Duodenal mucosa (tissue), 2 donors: ENCODE data around the gene EIF2B1.
"Not testable (repeated sequence)": the region's sequence is repeated elsewhere in the genome, so short reads cannot be mapped to it uniquely, and the experiment has no call there.

ENCODE experiments used
- H3K27ac ChIP-seq: one replicate; pipeline ENCODE4 v1.7.0; 2013; ENCODE audit warnings: low read depth, low read length
- H3K27me3 ChIP-seq, 2 donors: one replicate each; pipeline ENCODE4 v1.7.0; 2013; ENCODE audit warnings: low read length in 2 of 2, control low read depth in 1 of 2; ENCODE audit not compliant: insufficient read depth in 2 of 2, control insufficient read depth in 1 of 2
- H3K36me3 ChIP-seq, 2 donors: one replicate each; pipeline ENCODE4 v1.7.0; 2013; ENCODE audit warnings: low read length in 2 of 2, control low read depth in 1 of 2; ENCODE audit not compliant: insufficient read depth in 2 of 2, control insufficient read depth in 1 of 2
- H3K4me1 ChIP-seq, 2 donors: one replicate each; pipeline ENCODE4 v1.7.0; 2013; ENCODE audit warnings: low read length in 2 of 2, control low read depth in 1 of 2; ENCODE audit not compliant: insufficient read depth in 2 of 2, control insufficient read depth in 1 of 2
- H3K4me3 ChIP-seq, 2 donors: one replicate each; pipeline ENCODE4 v1.7.0; 2013; ENCODE audit warnings: low read length in 2 of 2, low read depth in 1 of 2
- H3K9ac ChIP-seq, 2 donors: one replicate each; pipeline ENCODE4 v1.7.0; 2013; ENCODE audit warnings: low read length in 2 of 2, low read depth in 1 of 2
- H3K9me3 ChIP-seq, 2 donors: one replicate each; pipeline ENCODE4 v1.7.0; 2013; ENCODE audit warnings: low read length in 2 of 2, control low read depth in 1 of 2; ENCODE audit not compliant: control insufficient read depth in 1 of 2

EIF2B1 gene

GRCh38 chr12:123599721-123600120, 33.8 kb downstream of the EIF2B1 start:
- Histone ChIP-seq H3K27me3 (no peaks in the 10 kb centered on the region), H3K9ac (no peak overlapping the region), H3K4me1 (peaks cover 8 to 17% of the 10 kb centered on the region in 2 donors), H3K27ac (no peak overlapping the region), H3K9me3 (no peaks in the 10 kb centered on the region), H3K4me3 (no peak overlapping the region), H3K36me3 (peaks cover 9 to 35% of the 10 kb centered on the region in 2 donors)

- peaks cover 9 to 35% of the 10 kb centered on the region in 2 donors for H3K36me3 ChIP-seq
- peaks cover 8 to 17% of the 10 kb centered on the region in 2 donors for H3K4me1 ChIP-seq
- no peak overlapping the region for H3K27ac ChIP-seq
- no peak overlapping the region for H3K9ac ChIP-seq
- H3K4me3 ChIP-seq, result no peak overlapping the region
- H3K27me3 ChIP-seq, result no peaks in the 10 kb centered on the region
- H3K9me3 ChIP-seq, result no peaks in the 10 kb centered on the region
Measured at GRCh38 chr12:123599310-123599709, 34.2 kb downstream of the EIF2B1 start.

DNA sequence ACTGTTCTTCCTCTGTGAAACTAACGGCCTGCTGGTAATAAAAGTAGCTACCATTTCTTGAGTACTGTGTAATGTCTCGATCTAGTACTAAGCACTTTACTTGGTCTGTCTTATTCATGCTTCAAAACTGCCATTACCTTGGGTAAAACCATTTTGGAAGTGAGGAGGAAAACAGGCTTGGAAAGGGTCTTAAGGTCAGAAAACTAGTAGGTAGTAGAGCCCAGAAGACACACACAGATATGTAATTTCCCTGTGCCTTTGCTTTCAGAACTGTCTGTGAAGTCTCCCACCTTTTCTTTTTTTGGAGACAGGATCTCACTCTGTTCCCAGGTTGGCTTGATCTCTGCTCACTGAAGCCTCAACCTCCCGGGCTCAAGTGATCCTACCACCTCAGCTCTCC, 35.0 kb downstream of the EIF2B1 start:
- peaks cover 8 to 17% of the 10 kb centered on the region in 2 donors for H3K4me1 ChIP-seq
- no peak overlapping the region for H3K4me3 ChIP-seq
- H3K27me3 ChIP-seq, result no peaks in the 10 kb centered on the region
- H3K9me3 ChIP-seq, result no peaks in the 10 kb centered on the region
- no peak overlapping the region for H3K9ac ChIP-seq
- peaks cover 9 to 37% of the 10 kb centered on the region in 2 donors for H3K36me3 ChIP-seq
- H3K27ac ChIP-seq, result no peak overlapping the region

DNA sequence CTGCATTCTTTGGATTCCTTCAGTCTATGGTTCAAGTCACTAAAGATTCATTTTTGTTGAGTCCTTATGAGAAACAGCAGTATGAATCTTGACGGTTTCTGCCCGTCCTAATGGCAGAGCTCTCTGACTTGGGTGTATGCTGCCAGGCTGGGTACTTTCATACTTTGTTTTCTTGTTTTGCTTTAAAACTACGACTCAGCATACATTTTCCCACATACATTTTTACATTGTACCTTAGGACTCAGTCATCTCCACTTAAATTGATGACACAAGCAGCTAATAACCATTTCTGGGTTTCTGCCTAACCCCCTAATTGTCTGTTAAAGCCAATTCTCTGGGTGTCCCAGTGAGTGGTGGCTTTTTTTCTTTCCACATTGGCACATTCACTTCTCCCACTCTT, 36.4 kb downstream of the EIF2B1 start:
- Histone ChIP-seq H3K4me3 (no peak overlapping the region), H3K9me3 (no peaks in the 10 kb centered on the region), H3K27ac (no peak overlapping the region), H3K9ac (no peak overlapping the region), H3K27me3 (no peaks in the 10 kb centered on the region), H3K36me3 (peaks cover 18 to 47% of the 10 kb centered on the region in 2 donors), H3K4me1 (peaks cover 0 to 8% of the 10 kb centered on the region in 2 donors)

GRCh38 chr12:123595729-123596128, 37.8 kb downstream of the EIF2B1 start:
- Histone ChIP-seq H3K4me1 (peaks cover 0 to under 1% of the 10 kb centered on the region in 2 donors), H3K9ac (no peak overlapping the region), H3K27ac (no peak overlapping the region), H3K36me3 (peaks cover 26 to 61% of the 10 kb centered on the region in 2 donors), H3K4me3 (no peak overlapping the region), H3K27me3 (no peaks in the 10 kb centered on the region), H3K9me3 (no peaks in the 10 kb centered on the region)

DNA sequence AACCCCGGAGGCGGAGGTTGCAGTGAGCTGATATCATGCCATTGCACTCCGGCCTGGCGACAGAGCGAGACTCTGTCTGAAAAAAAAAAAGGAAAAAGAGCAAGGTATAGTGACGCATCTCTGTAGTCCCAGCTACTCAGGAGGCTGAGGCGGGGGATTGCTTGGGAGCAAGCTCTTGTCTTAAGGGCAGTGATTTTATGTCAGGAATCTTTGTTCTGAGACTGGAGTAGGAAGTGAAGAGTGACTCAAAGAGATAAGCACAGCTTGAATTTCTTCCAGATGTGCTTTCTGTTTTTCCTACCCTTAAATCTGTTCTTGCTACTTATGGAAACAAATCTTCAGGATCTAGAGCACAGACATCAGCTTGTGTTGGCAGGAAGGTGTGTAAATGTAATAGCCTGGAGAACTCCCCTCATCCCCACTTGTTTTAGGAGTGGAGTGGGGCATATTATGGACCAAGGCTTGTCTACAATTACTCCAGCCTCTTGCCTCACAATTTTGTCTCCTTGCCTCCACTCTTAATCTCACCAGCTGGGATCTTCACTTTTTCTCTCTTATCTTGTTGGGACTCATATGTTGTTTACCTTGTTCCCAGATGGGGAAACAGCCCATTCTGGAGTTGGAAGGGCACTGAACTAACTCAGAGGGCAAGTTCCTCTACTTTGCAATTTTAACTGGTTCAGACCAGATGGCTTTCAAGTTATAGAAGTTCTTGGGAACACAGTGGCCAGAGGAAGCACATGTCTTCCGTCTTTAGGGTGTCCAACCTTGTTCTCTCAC, 41.6 kb downstream of the EIF2B1 start:
- H3K4me1 ChIP-seq, result peaks cover 14 to 20% of the 10 kb centered on the region in 2 donors
- H3K36me3 ChIP-seq, result peaks cover 48 to 76% of the 10 kb centered on the region in 2 donors
- no peaks in the 10 kb centered on the region for H3K27me3 ChIP-seq
- no peak overlapping the region for H3K4me3 ChIP-seq
- H3K9me3 ChIP-seq, result no peaks in the 10 kb centered on the region
- H3K27ac ChIP-seq, result no peak overlapping the region
- H3K9ac ChIP-seq, result no peak overlapping the region

DNA sequence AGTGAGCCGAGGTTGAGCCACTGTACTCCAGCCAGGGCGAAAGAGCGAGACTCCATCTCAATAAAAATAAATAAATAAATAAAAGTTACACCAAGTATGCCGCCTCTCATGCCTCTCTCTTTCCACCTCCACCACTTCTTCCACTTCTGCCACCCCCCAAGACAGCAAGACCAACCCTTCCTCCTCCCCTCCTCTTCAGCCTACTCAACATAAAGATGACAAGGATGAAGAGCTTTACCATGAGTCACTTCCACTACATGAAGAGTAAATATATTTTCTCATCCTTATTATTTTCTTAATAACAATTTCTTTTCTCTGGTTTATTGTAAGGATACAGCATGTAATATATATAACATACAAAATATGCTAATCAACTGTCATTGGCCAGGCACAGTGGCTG, 52.7 kb downstream of the EIF2B1 start:
- peaks cover 7 to 22% of the 10 kb centered on the region in 2 donors for H3K4me1 ChIP-seq
- H3K36me3 ChIP-seq, result no peaks in the 10 kb centered on the region
- no peak overlapping the region for H3K9ac ChIP-seq
- no peak overlapping the region for H3K4me3 ChIP-seq
- H3K9me3 ChIP-seq, result no peaks in the 10 kb centered on the region
- H3K27me3 ChIP-seq, result no peaks in the 10 kb centered on the region
- no peak overlapping the region for H3K27ac ChIP-seq

DNA sequence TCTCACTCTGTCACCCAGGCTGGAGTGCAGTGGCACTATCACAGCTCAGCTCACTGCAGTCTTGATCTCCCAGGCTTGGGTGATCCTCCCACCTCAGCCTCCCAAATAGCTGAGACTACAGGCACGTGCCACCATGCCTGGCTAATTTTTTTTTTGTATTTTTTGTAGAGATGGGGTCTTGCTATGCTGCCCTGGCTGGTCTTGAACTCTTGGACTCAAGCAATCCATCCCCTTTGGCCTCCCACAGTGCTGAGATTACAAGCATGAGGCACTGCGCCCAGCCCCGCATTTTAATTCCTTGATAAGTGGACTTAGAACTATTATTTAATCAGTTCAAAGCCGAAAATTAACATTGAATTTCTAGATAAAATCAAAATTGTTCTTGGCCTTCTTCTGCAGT, 54.7 kb downstream of the EIF2B1 start:
- H3K4me1 ChIP-seq, result peaks cover 0 to 13% of the 10 kb centered on the region in 2 donors
- H3K9me3 ChIP-seq, H3K27ac ChIP-seq, H3K9ac ChIP-seq, H3K36me3 ChIP-seq, H3K4me3 ChIP-seq, H3K27me3 ChIP-seq: not testable (repeated sequence)

DNA sequence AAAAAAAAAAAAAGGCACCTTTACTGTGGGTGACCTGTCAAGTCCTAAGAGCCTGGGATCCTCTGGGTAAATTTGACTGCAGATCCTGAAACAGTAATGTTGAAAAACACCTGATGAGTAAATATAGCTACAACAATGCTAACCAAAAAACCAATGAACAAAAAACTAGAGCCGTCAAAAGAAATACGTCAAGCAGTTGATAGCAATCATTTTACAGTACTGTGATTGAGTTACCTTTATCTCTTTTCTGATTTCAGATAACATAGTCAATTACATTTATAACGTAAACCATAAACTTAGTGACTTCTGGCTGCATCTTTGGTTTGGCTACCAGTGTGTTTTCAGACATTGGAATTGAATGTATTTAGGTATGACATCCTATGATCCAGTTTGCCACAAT, 55.2 kb downstream of the EIF2B1 start:
- Histone ChIP-seq H3K9ac (no peak overlapping the region), H3K9me3 (no peaks in the 10 kb centered on the region), H3K4me3 (no peak overlapping the region), H3K27me3 (no peaks in the 10 kb centered on the region), H3K4me1 (peaks cover 0 to 11% of the 10 kb centered on the region in 2 donors), H3K27ac (no peak overlapping the region), H3K36me3 (no peaks in the 10 kb centered on the region)

- H3K4me1 ChIP-seq, result no peaks in the 10 kb centered on the region
- H3K27me3 ChIP-seq, result no peaks in the 10 kb centered on the region
- no peak overlapping the region for H3K9ac ChIP-seq
- no peak overlapping the region for H3K27ac ChIP-seq
- no peaks in the 10 kb centered on the region for H3K9me3 ChIP-seq
- no peak overlapping the region for H3K4me3 ChIP-seq
- no peaks in the 10 kb centered on the region for H3K36me3 ChIP-seq
Measured at GRCh38 chr12:123576611-123577010, 56.9 kb downstream of the EIF2B1 start.
